Trophoblast cell (in vitro differentiated cells and primary cell): ENCODE data around the gene BTG1.

ENCODE experiments used
- DNase-seq, 2 donors: peaks; one replicate each; pipeline ENCODE4 v3.0.0-alpha.2; 2016
- H2AFZ ChIP-seq: 2 replicates; pipeline ENCODE4 v1.6.1; 2013; ENCODE audit warnings: low read length, moderate library complexity, mild to moderate bottlenecking; ENCODE audit not compliant: insufficient read depth, poor library complexity
- H2AK5ac ChIP-seq: 2 replicates; pipeline ENCODE4 v1.6.1; 2013; ENCODE audit warnings: mild to moderate bottlenecking, low read length
- H2BK120ac ChIP-seq: 2 replicates; pipeline ENCODE4 v1.6.1; 2013; ENCODE audit warnings: low read length, mild to moderate bottlenecking, moderate library complexity; ENCODE audit not compliant: insufficient read depth, poor library complexity
- H2BK12ac ChIP-seq: 2 replicates; pipeline ENCODE4 v1.6.1; 2013; ENCODE audit warnings: mild to moderate bottlenecking, low read length, moderate library complexity
- H2BK5ac ChIP-seq: 2 replicates; pipeline ENCODE4 v1.6.1; 2013; ENCODE audit warnings: low read length, low read depth, moderate library complexity, mild to moderate bottlenecking; ENCODE audit not compliant: poor library complexity
- H3K14ac ChIP-seq: 2 replicates; pipeline ENCODE4 v1.6.1; 2013; ENCODE audit warnings: mild to moderate bottlenecking, low read length
- H3K18ac ChIP-seq: 2 replicates; pipeline ENCODE4 v1.6.1; 2013; ENCODE audit warnings: mild to moderate bottlenecking, low read length
- H3K23ac ChIP-seq: 2 replicates; pipeline ENCODE4 v1.6.1; 2013; ENCODE audit warnings: low read length
- H3K27ac ChIP-seq: 2 replicates; pipeline ENCODE4 v1.5.1; 2013; ENCODE audit warnings: low read depth, mild to moderate bottlenecking, inconsistent platforms, low read length, moderate library complexity
- H3K27me3 ChIP-seq: 2 replicates; pipeline ENCODE4 v1.6.1; 2013; ENCODE audit warnings: inconsistent platforms, mild to moderate bottlenecking, low read length, moderate library complexity; ENCODE audit not compliant: insufficient read depth
- H3K36me3 ChIP-seq, 2 experiments: 1 replicate in 1 of 2; 2 replicates in 1 of 2; pipeline ENCODE4 v1.6.1; 2013; ENCODE audit warnings: low read length in 2 of 2, mild to moderate bottlenecking in 2 of 2, moderate library complexity in 1 of 2; ENCODE audit not compliant: insufficient read depth in 2 of 2, control insufficient read depth in 1 of 2
- H3K4ac ChIP-seq: 2 replicates; pipeline ENCODE4 v1.6.1; 2013; ENCODE audit warnings: low read depth, mild to moderate bottlenecking, low read length, moderate library complexity
- H3K4me1 ChIP-seq, 2 experiments: 1 replicate in 1 of 2; 2 replicates in 1 of 2; pipeline ENCODE4 v1.6.1; 2013; ENCODE audit warnings: low read length in 2 of 2, mild to moderate bottlenecking in 2 of 2, moderate library complexity in 1 of 2; ENCODE audit not compliant: insufficient read depth in 2 of 2, control insufficient read depth in 1 of 2
- H3K4me2 ChIP-seq: 2 replicates; pipeline ENCODE4 v1.6.1; 2013; ENCODE audit warnings: inconsistent platforms, mild to moderate bottlenecking, low read length, moderate library complexity
- H3K4me3 ChIP-seq: 2 replicates; pipeline ENCODE4 v1.5.1; 2013; ENCODE audit warnings: mild to moderate bottlenecking, low read depth, low read length, inconsistent platforms
- H3K79me1 ChIP-seq: one replicate; pipeline ENCODE4 v1.6.1; 2013; ENCODE audit warnings: low read length
- H3K79me2 ChIP-seq: 2 replicates; pipeline ENCODE4 v1.6.1; 2013; ENCODE audit warnings: low read length, mild to moderate bottlenecking; ENCODE audit not compliant: control insufficient read depth, insufficient read depth, poor library complexity
- H3K9ac ChIP-seq: 2 replicates; pipeline ENCODE4 v1.6.1; 2013; ENCODE audit warnings: mild to moderate bottlenecking, low read length
- H3K9me3 ChIP-seq: 2 replicates; pipeline ENCODE4 v1.6.1; 2013; ENCODE audit warnings: low read depth, mild to moderate bottlenecking, control low read depth, inconsistent platforms, low read length; ENCODE audit not compliant: insufficient read depth
- H4K12ac ChIP-seq: 2 replicates; pipeline ENCODE4 v1.6.1; 2013; ENCODE audit warnings: low read depth, mild to moderate bottlenecking, low read length, moderate library complexity
- H4K8ac ChIP-seq: 2 replicates; pipeline ENCODE4 v1.6.1; 2013; ENCODE audit warnings: low read depth, mild to moderate bottlenecking, low read length, moderate library complexity
- H4K91ac ChIP-seq: one replicate; pipeline ENCODE4 v1.6.1; 2013; ENCODE audit warnings: low read depth, mild to moderate bottlenecking, low read length, moderate library complexity
- WGBS: extraction: QIAGEN DNeasy Blood & Tissue Kit; methylation state at CpG from one replicate; pipeline ENCODE4 v1.1.7; 2013; ENCODE audit warnings: missing lambda C conversion rate; ENCODE audit not compliant: insufficient read length, insufficient coverage; ENCODE audit errors: extremely low coverage; 5-methylcytosine and 5-hydroxymethylcytosine counted together

Gene BTG1

GRCh38 chr12:92121826-92122225 lies 23.8 kb downstream of the BTG1 start:
- no peak overlapping the region for H3K4me2 ChIP-seq
- H2BK120ac ChIP-seq: no peak overlapping the region
- no peaks in the 10 kb centered on the region for H3K36me3 ChIP-seq
- no peak overlapping the region for H3K23ac ChIP-seq
- H2AK5ac ChIP-seq: no peak overlapping the region
- no peak overlapping the region for H2BK5ac ChIP-seq
- H3K9ac ChIP-seq: no peak overlapping the region
- no peaks in the 10 kb centered on the region for H3K4me1 ChIP-seq
- H4K8ac ChIP-seq: no peak overlapping the region
- H4K12ac ChIP-seq: no peak overlapping the region
- H3K79me1 ChIP-seq: no peaks in the 10 kb centered on the region
- no peaks in the 10 kb centered on the region for H3K79me2 ChIP-seq
- H3K4ac ChIP-seq: no peak overlapping the region
- no peak overlapping the region for H2BK12ac ChIP-seq
- DNase-seq: no peak
- no peak overlapping the region for H4K91ac ChIP-seq
- no peaks in the 10 kb centered on the region for H3K9me3 ChIP-seq
- H3K14ac ChIP-seq: no peak overlapping the region
- no peaks in the 10 kb centered on the region for H3K27me3 ChIP-seq
- H3K4me3 ChIP-seq: no peak overlapping the region
- H2AFZ ChIP-seq: no peak overlapping the region
- H3K27ac ChIP-seq: no peak overlapping the region
- no peak overlapping the region for H3K18ac ChIP-seq

GRCh38 chr12:92118826-92119536 lies 26.7 kb downstream of the BTG1 start:
- Histone ChIP-seq H3K14ac (no peak overlapping the region), H2BK120ac (no peak overlapping the region), H3K23ac (no peak overlapping the region), H2AK5ac (no peak overlapping the region), H3K4ac (no peak overlapping the region), H4K91ac (no peak overlapping the region), H3K4me2 (no peak overlapping the region), H3K4me3 (no peak overlapping the region), H3K4me1 (no peaks in the 10 kb centered on the region), H3K79me1 (no peaks in the 10 kb centered on the region), H2BK12ac (no peak overlapping the region), H3K36me3 (no peaks in the 10 kb centered on the region), H2AFZ (no peak overlapping the region), H3K9ac (no peak overlapping the region), H3K79me2 (no peaks in the 10 kb centered on the region), H4K8ac (no peak overlapping the region), H3K18ac (no peak overlapping the region), H2BK5ac (no peak overlapping the region), H3K27me3 (no peaks in the 10 kb centered on the region), H3K9me3 (no peaks in the 10 kb centered on the region), H4K12ac (no peak overlapping the region), H3K27ac (no peak overlapping the region)
- peak in 1 of 2 donors; percentile 54 for DNase-seq
- no CpG with 5 or more reads among the region's 2 CpGs for WGBS

DNA sequence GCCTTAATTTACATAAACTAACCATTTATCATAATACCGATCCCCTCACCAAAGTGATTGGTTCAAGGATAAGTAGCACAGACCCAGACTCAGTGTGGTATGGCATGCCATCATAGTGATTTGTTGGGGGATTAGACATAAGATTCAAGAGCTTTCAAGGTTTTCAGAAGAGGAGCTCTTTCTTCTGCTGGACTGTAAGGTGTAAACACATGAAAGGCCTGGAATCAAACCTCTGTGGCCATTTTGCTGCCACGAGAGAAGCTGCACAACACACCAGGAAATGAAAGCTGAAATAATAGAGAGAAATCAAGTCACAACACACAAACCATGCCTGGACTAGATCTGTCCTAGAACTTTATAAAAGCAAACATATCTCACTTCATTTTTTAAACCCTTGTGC lies 30.8 kb downstream of the BTG1 start:
- no peak overlapping the region for H3K14ac ChIP-seq
- no CpG with 5 or more reads among the region's 2 CpGs for WGBS

DNA sequence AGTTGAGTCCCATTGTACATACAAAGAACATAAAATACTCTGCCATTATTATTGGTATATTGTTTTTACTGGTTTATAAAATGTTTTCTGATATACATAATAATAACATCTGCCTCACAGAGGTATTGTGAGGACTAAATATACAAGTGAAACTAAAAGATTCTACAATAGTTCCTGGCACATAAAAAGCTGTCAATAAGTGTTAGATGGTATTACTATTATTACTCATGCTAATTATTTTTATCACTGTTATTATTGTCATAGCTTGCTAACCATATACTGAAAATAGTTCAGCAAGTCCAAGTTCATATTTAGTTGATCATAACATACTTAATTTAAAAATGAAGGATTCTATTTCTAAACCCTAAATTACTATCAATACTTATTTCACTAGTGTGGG lies 34.4 kb downstream of the BTG1 start:
- Histone ChIP-seq H3K4ac (no peak overlapping the region), H3K9ac (no peak overlapping the region), H2BK12ac (no peak overlapping the region), H2BK5ac (no peak overlapping the region), H3K79me2 (no peaks in the 10 kb centered on the region), H3K14ac (no peak overlapping the region), H4K8ac (no peak overlapping the region), H3K9me3 (no peaks in the 10 kb centered on the region), H4K91ac (no peak overlapping the region), H2AFZ (no peak overlapping the region), H3K36me3 (no peaks in the 10 kb centered on the region), H3K23ac (no peak overlapping the region), H4K12ac (no peak overlapping the region), H3K18ac (no peak overlapping the region), H2AK5ac (no peak overlapping the region), H3K27ac (no peak overlapping the region), H3K4me2 (no peak overlapping the region), H3K4me3 (no peak overlapping the region), H3K79me1 (no peaks in the 10 kb centered on the region), H3K27me3 (no peaks in the 10 kb centered on the region), H2BK120ac (no peak overlapping the region), H3K4me1 (no peaks in the 10 kb centered on the region)
- DNase-seq: no peak

More for the DNA sequence above, 30.8 kb downstream of the BTG1 start:
- Histone ChIP-seq H3K36me3 (no peaks in the 10 kb centered on the region), H3K9me3 (no peaks in the 10 kb centered on the region), H3K18ac (no peak overlapping the region), H3K23ac (no peak overlapping the region), H2AFZ (no peak overlapping the region), H4K12ac (no peak overlapping the region), H4K91ac (no peak overlapping the region), H3K4me3 (no peak overlapping the region), H2AK5ac (no peak overlapping the region), H3K9ac (no peak overlapping the region), H3K4me1 (no peaks in the 10 kb centered on the region), H2BK120ac (no peak overlapping the region), H3K79me1 (no peaks in the 10 kb centered on the region), H3K27me3 (no peaks in the 10 kb centered on the region), H2BK12ac (no peak overlapping the region), H4K8ac (no peak overlapping the region), H3K79me2 (no peaks in the 10 kb centered on the region), H3K4me2 (no peak overlapping the region), H3K4ac (no peak overlapping the region), H2BK5ac (no peak overlapping the region), H3K27ac (no peak overlapping the region)
- DNase-seq: no peak
